ENCODE data around the gene GP1BA.
A peak's percentile ranks its signal among the peaks of the same experiment; 100 is the strongest.

The GP1BA gene

DNA sequence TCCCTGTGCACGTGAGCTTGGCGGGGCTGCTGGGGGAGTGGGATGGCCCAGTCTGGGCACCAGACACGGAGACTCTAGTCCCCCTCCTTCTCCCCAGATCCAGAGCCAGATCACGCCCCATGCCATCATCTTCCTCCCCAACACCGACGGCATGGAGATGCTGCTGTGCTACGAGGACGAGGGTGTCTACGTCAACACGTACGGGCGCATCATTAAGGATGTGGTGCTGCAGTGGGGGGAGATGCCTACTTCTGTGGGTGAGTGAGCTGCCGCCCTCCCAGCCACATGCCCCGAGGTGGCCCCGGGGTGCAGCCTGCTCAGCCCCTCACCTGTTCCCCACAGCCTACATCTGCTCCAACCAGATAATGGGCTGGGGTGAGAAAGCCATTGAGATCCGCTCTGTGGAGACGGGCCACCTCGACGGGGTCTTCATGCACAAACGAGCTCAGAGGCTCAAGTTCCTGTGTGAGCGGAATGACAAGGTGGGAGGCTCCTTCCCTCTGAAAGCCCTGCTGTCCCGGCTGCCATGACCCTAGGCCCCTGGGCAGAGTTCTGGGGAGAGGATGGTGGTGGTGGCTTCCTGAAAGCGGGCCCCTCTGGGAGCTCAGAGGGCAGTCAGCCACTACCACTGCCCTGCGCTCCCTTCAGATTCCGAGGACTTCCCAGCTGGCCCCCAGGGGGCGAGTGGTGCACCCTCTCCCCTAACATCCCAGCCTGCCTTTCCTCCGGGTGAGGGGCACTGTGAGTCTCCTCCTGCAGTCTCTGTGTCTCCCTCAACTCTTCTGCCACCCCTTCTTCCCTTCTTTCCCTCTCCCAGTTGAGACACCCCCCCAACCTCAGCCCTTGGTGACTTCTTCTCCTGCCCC is 35.5 kb upstream of the GP1BA start:
- H3K27ac ChIP-seq, result no peak overlapping the region
- H3K36me3 ChIP-seq, result peaks cover 62% of the 10 kb centered on the region
- TF ChIP-seq, protein P1, sequence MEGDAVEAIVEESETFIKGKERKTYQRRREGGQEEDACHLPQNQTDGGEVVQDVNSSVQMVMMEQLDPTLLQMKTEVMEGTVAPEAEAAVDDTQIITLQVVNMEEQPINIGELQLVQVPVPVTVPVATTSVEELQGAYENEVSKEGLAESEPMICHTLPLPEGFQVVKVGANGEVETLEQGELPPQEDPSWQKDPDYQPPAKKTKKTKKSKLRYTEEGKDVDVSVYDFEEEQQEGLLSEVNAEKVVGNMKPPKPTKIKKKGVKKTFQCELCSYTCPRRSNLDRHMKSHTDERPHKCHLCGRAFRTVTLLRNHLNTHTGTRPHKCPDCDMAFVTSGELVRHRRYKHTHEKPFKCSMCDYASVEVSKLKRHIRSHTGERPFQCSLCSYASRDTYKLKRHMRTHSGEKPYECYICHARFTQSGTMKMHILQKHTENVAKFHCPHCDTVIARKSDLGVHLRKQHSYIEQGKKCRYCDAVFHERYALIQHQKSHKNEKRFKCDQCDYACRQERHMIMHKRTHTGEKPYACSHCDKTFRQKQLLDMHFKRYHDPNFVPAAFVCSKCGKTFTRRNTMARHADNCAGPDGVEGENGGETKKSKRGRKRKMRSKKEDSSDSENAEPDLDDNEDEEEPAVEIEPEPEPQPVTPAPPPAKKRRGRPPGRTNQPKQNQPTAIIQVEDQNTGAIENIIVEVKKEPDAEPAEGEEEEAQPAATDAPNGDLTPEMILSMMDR (IDR thresholded peaks at IDR 0.05), result no peak
- peaks cover 30% of the 10 kb centered on the region for H3K27me3 ChIP-seq
- H3K9me3 ChIP-seq, result no peaks in the 10 kb centered on the region
- H3K4me3 ChIP-seq (ENCODE audit: low read depth in 1 of 2, low read length in 1 of 2), result no peak overlapping the region
- peaks cover 24 to 28% of the 10 kb centered on the region in 2 experiments for H3K4me1 ChIP-seq (ENCODE audit: control insufficient read depth in 1 of 2, insufficient read depth in 1 of 2, low read depth in 1 of 2, low read length in 1 of 2)

DNA sequence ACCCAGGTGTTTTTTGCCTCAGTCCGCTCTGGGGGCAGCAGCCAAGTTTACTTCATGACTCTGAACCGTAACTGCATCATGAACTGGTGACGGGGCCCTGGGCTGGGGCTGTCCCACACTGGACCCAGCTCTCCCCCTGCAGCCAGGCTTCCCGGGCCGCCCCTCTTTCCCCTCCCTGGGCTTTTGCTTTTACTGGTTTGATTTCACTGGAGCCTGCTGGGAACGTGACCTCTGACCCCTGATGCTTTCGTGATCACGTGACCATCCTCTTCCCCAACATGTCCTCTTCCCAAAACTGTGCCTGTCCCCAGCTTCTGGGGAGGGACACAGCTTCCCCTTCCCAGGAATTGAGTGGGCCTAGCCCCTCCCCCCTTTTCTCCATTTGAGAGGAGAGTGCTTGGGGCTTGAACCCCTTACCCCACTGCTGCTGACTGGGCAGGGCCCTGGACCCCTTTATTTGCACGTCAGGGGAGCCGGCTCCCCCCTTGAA is 34.8 kb upstream of the GP1BA start:
- H3K9me3 ChIP-seq, result no peaks in the 10 kb centered on the region
- TF ChIP-seq, protein P1 (IDR thresholded peaks at IDR 0.05), result no peak
- peaks cover 56% of the 10 kb centered on the region for H3K36me3 ChIP-seq
- peaks cover 28 to 35% of the 10 kb centered on the region in 2 experiments for H3K4me1 ChIP-seq (ENCODE audit: control insufficient read depth in 1 of 2, insufficient read depth in 1 of 2, low read depth in 1 of 2, low read length in 1 of 2)
- H3K27ac ChIP-seq, result no peak overlapping the region
- H3K4me3 ChIP-seq (ENCODE audit: low read depth in 1 of 2, low read length in 1 of 2), result no peak overlapping the region
- peaks cover 37% of the 10 kb centered on the region for H3K27me3 ChIP-seq

DNA sequence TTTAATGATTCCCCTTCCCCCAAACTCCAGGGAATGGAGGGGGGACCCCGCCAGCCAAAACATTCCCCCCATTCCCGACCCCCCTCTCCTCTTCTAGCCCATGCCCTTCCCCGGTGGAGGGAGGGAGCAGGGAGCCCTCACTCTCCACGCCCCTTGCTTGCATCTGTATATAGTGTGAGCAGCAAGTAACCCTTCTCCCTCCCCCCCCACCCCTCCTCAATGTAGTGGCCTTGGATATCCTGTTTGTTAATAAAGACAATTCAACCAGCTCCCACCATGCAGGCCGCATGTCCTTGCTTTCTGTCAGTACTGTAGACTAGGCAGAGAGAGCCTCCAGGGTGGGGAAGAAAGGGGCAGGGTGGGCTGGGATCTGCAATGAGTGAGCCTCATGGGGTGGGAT is 34.3 kb upstream of the GP1BA start:
- Histone ChIP-seq H3K4me1 (ENCODE audit: control insufficient read depth in 1 of 2, insufficient read depth in 1 of 2, low read depth in 1 of 2, low read length in 1 of 2) (peaks cover 33 to 40% of the 10 kb centered on the region in 2 experiments), H3K4me3 (ENCODE audit: low read depth in 1 of 2, low read length in 1 of 2) (no peak overlapping the region), H3K27me3 (peaks cover 43% of the 10 kb centered on the region), H3K9me3 (no peaks in the 10 kb centered on the region), H3K27ac (peak overlapping the region; percentile 95), H3K36me3 (peaks cover 50% of the 10 kb centered on the region)
- TF ChIP-seq, protein P1 (IDR thresholded peaks at IDR 0.05), result no peak

DNA sequence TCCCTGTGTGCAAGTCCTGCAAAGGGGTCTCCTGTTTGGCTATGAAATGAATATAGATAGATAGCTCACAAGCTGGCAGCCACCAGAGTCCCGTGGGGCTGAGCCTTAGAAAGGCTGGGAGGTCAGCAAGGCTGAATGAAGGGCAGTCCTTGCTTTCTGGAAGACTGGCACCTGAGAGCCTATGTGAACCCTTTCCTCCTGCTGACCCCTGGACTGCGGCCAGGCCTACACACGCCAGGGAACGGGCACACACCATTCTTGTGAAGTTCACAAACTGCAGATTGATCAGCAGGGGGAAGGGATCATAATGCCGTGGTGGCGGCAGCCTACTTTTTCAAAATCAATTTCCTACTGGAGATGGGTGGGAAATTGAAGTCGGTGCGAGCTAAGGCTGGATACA is 33.7 kb upstream of the GP1BA start:
- Histone ChIP-seq H3K9me3 (no peaks in the 10 kb centered on the region), H3K4me1 (ENCODE audit: control insufficient read depth in 1 of 2, insufficient read depth in 1 of 2, low read depth in 1 of 2, low read length in 1 of 2) (peaks cover 37 to 46% of the 10 kb centered on the region in 2 experiments), H3K4me3 (ENCODE audit: low read depth in 1 of 2, low read length in 1 of 2) (peak overlapping the region; percentile 63 to 86), H3K27ac (peak overlapping the region; percentile 95), H3K36me3 (peaks cover 45% of the 10 kb centered on the region), H3K27me3 (peaks cover 48% of the 10 kb centered on the region)
- TF ChIP-seq, protein P1 (IDR thresholded peaks at IDR 0.05), result no peak

DNA sequence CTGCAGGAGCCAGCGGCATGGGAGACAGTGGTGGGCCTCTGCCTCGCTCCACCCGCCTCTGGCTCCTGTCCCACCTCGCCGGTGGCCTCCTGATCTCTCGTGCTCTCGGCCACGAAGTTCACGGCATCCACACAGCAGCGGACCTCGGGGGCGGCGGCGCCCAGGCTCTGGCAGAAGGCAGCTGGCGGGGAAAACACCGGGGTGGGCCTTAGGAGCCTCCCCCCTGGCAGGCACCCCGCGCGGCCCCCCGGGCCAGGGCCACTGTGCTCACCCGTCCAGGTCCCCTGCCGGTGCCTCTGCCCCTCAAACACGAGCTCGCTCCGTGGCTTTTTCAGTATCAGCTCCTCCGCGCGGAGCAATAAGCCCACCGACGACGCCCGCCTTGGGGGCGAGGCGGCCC is 33.1 kb upstream of the GP1BA start:
- Histone ChIP-seq H3K4me3 (ENCODE audit: low read depth in 1 of 2, low read length in 1 of 2) (peak overlapping the region; percentile 63 to 86), H3K27ac (peak overlapping the region; percentile 95), H3K27me3 (peaks cover 50% of the 10 kb centered on the region), H3K36me3 (peaks cover 39% of the 10 kb centered on the region), H3K4me1 (ENCODE audit: control insufficient read depth in 1 of 2, insufficient read depth in 1 of 2, low read depth in 1 of 2, low read length in 1 of 2) (peaks cover 37 to 49% of the 10 kb centered on the region in 2 experiments), H3K9me3 (no peaks in the 10 kb centered on the region)
- TF ChIP-seq, protein P1 (IDR thresholded peaks at IDR 0.05), result no peak
